ENCODE data around the gene BOK. TPM values are rescaled to one million over a fixed set of nuclear protein-coding genes. Genes with fewer than 3 reads are reported as not detected.
A peak's percentile ranks its signal among the peaks of the same experiment; 100 is the strongest.
"Not testable (repeated sequence)": the region's sequence is repeated elsewhere in the genome, so short reads cannot be mapped to it uniquely, and the experiment has no call there.

The BOK gene
- total RNA-seq, 1 donor from 2014 or later = 0.77 TPM

DNA sequence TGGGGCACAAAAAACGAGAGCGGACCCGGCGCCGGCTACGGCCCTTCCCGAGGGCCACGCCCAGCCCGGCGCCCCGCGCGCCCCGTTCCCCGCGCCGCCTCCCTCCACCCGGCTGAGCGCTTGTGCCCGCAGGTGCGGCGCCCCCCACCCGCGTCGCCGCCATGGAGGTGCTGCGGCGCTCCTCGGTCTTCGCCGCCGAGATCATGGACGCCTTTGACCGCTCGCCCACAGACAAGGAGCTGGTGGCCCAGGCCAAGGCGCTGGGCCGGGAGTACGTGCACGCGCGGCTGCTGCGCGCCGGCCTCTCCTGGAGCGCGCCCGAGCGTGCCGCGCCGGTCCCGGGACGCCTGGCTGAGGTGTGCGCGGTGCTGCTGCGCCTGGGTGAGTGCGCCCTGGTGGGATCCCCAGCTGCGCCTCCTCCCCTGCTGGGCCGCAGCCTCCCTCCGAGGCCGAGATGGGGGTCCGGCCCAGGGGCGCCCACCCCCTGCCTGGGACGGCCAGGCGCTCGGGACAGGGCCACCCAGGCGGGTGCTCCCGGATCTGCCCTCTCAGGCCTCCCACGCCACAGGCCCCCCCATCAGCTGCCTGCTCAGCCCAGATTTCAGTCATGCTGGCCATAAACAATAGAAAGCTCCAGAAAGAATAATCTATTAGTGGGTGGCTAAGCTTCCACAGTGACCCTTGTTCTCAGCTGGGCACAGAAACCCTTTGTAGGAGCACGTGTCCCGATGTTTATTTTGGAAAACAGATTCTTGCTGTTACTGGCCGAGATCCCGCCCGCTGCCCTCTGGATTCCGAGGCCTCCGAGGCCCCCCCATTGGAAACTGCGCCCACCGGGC is 997 bp downstream of the BOK start:
- Mint-ChIP-seq H3K9me3 (no peaks in the 10 kb centered on the region), H3K27me3 (peaks cover 38% of the 10 kb centered on the region), H3K4me3 (peak overlapping the region; percentile 54), H3K27ac (no peak overlapping the region), H3K4me1 (peaks cover 9% of the 10 kb centered on the region), H3K36me3 (ENCODE audit: low read depth) (no peaks in the 10 kb centered on the region)
- peak; percentile 60 for DNase-seq
- intact Hi-C loops (cut with micrococcal nuclease) = no loop called here

GRCh38 chr2:241560162-241560882 is 1.8 kb downstream of the BOK start:
- Mint-ChIP-seq H3K27me3 (peaks cover 36% of the 10 kb centered on the region), H3K4me3 (peak overlapping the region; percentile 54), H3K9me3 (no peaks in the 10 kb centered on the region), H3K27ac (no peak overlapping the region), H3K4me1 (peaks cover 9% of the 10 kb centered on the region), H3K36me3 (ENCODE audit: low read depth) (no peaks in the 10 kb centered on the region)
- DNase-seq = no peak
- intact Hi-C loops (cut with micrococcal nuclease) = no loop called here

GRCh38 chr2:241560883-241561474 is 2.4 kb downstream of the BOK start:
- Mint-ChIP-seq H3K36me3 (ENCODE audit: low read depth) (no peaks in the 10 kb centered on the region), H3K4me3 (no peak overlapping the region), H3K27me3 (peaks cover 31% of the 10 kb centered on the region), H3K27ac (no peak overlapping the region), H3K9me3 (no peaks in the 10 kb centered on the region), H3K4me1 (peaks cover 3% of the 10 kb centered on the region)
- no peak for DNase-seq
- intact Hi-C loops (cut with micrococcal nuclease) = no loop called here

GRCh38 chr2:241561832-241562231 is 3.3 kb downstream of the BOK start:
- intact Hi-C loops (cut with micrococcal nuclease) = no loop called here
- DNase-seq = no peak
- Mint-ChIP-seq H3K27me3 (peaks cover 25% of the 10 kb centered on the region), H3K36me3 (ENCODE audit: low read depth) (no peaks in the 10 kb centered on the region), H3K9me3 (no peaks in the 10 kb centered on the region), H3K4me1 (peaks cover 3% of the 10 kb centered on the region), H3K27ac (no peak overlapping the region), H3K4me3 (no peak overlapping the region)

DNA sequence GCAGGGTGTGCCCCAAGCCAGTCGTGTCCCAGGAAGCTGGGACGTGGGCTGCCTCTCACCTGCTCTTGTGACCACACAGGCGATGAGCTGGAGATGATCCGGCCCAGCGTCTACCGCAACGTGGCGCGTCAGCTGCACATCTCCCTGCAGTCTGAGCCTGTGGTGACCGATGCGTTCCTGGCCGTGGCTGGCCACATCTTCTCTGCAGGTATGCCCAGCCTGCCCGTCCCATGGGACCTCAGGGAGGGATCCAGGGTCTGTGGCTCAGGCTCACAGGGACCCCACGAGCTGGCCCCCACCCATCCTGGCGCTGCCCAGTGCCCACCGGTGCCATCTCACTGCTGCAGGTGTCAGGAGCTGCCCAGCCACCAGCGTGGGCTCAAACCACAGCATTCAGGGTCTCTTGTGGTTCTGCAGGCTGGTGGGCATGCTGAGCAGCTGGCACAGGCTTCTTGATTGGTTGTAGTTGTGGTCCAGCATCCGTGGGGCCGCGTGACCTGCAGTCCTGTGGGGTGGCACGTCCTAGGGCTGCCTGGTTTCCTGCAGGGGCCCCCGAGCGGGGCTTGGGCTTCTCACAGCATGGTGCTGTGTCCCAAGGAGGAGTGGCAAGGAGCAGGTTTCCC is 3.8 kb downstream of the BOK start:
- DNase-seq = no peak
- H3K36me3 Mint-ChIP-seq (ENCODE audit: low read depth) = no peaks in the 10 kb centered on the region
- H3K4me3 Mint-ChIP-seq = no peak overlapping the region
- H3K9me3 Mint-ChIP-seq = no peaks in the 10 kb centered on the region
- no peak overlapping the region for H3K27ac Mint-ChIP-seq
- peaks cover 19% of the 10 kb centered on the region for H3K27me3 Mint-ChIP-seq
- intact Hi-C loops (cut with micrococcal nuclease) = no loop called here
- H3K4me1 Mint-ChIP-seq = peaks cover 3% of the 10 kb centered on the region

GRCh38 chr2:241563031-241563507 is 4.5 kb downstream of the BOK start:
- no peak for DNase-seq
- Mint-ChIP-seq H3K9me3 (no peaks in the 10 kb centered on the region), H3K36me3 (ENCODE audit: low read depth) (no peaks in the 10 kb centered on the region), H3K4me3 (no peak overlapping the region), H3K27ac (no peak overlapping the region), H3K27me3 (peaks cover 12% of the 10 kb centered on the region), H3K4me1 (peaks cover 3% of the 10 kb centered on the region)
- intact Hi-C loops (cut with micrococcal nuclease) = no loop called here

DNA sequence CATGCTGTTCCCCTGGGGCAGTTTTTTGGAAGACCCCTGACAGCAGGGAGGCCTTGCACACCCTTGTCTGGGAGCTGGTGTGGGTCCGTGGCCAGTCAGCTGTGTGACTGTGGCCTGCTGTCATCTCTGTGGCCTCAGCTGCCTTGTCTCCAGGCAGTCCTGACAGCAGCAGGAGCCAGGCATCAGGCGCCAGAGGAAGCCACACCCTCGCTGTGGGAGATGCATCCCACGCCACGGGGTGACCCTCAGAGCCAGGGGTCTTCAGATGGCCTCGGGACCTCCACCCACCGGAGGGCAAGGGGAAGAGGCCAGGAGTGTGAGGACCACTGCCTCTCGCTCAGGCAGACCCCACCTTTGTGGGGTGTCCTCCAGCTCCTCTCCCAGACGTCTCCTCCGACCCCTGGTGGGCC is 5.0 kb downstream of the BOK start:
- Mint-ChIP-seq H3K27ac (no peak overlapping the region), H3K4me3 (no peak overlapping the region), H3K9me3 (no peaks in the 10 kb centered on the region), H3K4me1 (no peaks in the 10 kb centered on the region), H3K36me3 (ENCODE audit: low read depth) (no peaks in the 10 kb centered on the region), H3K27me3 (peaks cover 8% of the 10 kb centered on the region)
- intact Hi-C loops (cut with micrococcal nuclease) = no loop called here
- no peak for DNase-seq

- Mint-ChIP-seq H3K4me3 (no peak overlapping the region), H3K9me3 (no peaks in the 10 kb centered on the region), H3K4me1 (no peaks in the 10 kb centered on the region), H3K27ac (no peak overlapping the region), H3K27me3 (peaks cover 8% of the 10 kb centered on the region), H3K36me3 (ENCODE audit: low read depth) (no peaks in the 10 kb centered on the region)
- intact Hi-C loops (cut with micrococcal nuclease) = no loop called here
- DNase-seq = no peak
These were observed 5.5 kb downstream of the BOK start for GRCh38 chr2:241563981-241564595.

GRCh38 chr2:241564596-241565410 is 6.3 kb downstream of the BOK start:
- H3K27me3 Mint-ChIP-seq = peaks cover 7% of the 10 kb centered on the region
- intact Hi-C loops (cut with micrococcal nuclease) = no loop called here
- H3K27ac Mint-ChIP-seq = no peak overlapping the region
- H3K36me3 Mint-ChIP-seq (ENCODE audit: low read depth) = no peaks in the 10 kb centered on the region
- H3K4me3 Mint-ChIP-seq = no peak overlapping the region
- no peaks in the 10 kb centered on the region for H3K9me3 Mint-ChIP-seq
- H3K4me1 Mint-ChIP-seq = no peaks in the 10 kb centered on the region
- no peak for DNase-seq

DNA sequence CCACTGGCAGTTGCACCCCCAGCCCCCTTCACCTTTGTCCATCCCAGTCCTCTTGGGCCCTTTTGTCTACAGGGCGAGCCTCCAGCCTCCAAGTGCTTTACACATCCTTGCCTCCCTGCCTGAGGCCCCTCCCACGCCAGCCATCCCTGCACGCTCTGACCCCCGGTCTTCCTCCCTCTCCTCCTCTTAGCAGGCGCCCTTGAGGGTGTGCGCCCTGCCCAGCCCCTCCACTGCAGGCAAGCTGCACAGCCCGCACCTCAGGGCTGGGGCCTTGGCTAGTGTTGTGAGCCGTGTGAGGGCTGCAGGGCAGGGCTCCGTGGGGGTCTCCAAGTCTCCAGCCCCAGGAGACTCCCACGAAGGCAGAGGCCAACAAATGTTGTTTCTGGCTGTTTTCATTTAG is 6.9 kb downstream of the BOK start:
- Mint-ChIP-seq H3K4me1 (no peaks in the 10 kb centered on the region), H3K9me3 (no peaks in the 10 kb centered on the region), H3K27ac (no peak overlapping the region), H3K4me3 (no peak overlapping the region), H3K36me3 (ENCODE audit: low read depth) (no peaks in the 10 kb centered on the region), H3K27me3 (peaks cover 1% of the 10 kb centered on the region)
- no peak for DNase-seq
- intact Hi-C loops (cut with micrococcal nuclease) = no loop called here

DNA sequence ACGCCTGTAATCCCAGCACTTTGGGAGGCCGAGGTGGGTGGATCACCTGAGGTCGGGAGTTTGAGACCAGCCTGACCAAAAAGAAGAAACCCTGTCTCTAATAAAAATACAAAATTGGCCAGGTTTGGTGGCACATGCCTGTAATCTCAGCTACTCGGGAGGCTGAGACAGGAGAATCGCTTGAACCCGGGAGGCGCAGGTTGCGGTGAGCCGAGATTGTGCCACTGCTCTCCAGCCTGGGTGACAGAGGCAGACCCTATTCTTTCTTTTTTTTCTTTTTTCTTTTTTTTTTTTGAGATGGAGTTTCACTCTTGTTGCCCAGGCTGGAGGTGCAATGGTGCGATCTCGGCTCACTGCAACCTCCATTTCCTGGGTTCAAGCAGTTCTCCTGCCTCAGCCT is 7.5 kb downstream of the BOK start:
- H3K36me3 Mint-ChIP-seq (ENCODE audit: low read depth); H3K4me3 Mint-ChIP-seq; H3K27me3 Mint-ChIP-seq; intact Hi-C loops (cut with micrococcal nuclease); H3K27ac Mint-ChIP-seq; DNase-seq; H3K9me3 Mint-ChIP-seq; H3K4me1 Mint-ChIP-seq: not testable (repeated sequence)

DNA sequence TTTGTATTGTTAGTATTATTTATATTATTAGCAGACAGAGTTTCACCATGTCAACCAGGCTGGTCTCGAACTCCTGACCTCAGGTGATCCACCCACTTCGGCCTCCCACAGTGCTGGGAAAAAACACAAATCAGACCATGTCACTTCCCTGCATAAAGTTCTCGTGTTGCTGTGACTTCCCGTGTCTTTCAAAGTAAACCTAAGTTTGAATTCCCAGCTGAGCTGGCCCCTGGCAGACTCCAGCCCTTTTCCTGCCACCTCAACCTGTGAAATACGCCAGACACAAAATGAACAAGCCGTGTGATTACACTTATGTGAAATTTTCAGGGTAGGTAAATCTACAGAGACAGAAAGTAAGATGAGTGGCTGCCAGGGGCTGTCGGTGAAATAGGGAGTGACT is 7.9 kb downstream of the BOK start:
- H3K27me3 Mint-ChIP-seq = no peaks in the 10 kb centered on the region
- no peak overlapping the region for H3K27ac Mint-ChIP-seq
- H3K4me1 Mint-ChIP-seq = no peaks in the 10 kb centered on the region
- no peaks in the 10 kb centered on the region for H3K36me3 Mint-ChIP-seq (ENCODE audit: low read depth)
- no peaks in the 10 kb centered on the region for H3K9me3 Mint-ChIP-seq
- DNase-seq = no peak
- intact Hi-C loops (cut with micrococcal nuclease) = no loop called here
- H3K4me3 Mint-ChIP-seq = no peak overlapping the region

DNA sequence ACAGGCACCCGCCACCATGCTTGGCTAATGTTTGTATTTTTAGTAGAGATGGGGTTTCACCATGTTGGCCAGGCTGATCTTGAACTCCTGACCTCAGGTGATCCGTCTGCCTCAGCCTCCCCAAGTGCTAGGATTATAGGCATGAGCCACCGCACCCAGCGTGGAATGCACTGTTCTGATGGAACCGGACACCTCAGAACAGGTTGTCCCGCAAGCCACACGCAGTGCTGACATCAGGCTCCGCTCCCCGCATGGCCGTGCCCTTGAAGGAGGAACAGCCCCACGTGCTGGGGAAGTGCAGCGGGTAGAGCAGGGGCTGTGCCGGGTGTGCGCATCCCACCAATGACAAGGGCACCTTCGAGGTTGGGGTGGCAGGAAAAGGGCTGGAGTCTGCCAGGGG is 8.7 kb downstream of the BOK start:
- DNase-seq; H3K4me3 Mint-ChIP-seq; H3K4me1 Mint-ChIP-seq; H3K27ac Mint-ChIP-seq; H3K36me3 Mint-ChIP-seq (ENCODE audit: low read depth); intact Hi-C loops (cut with micrococcal nuclease); H3K9me3 Mint-ChIP-seq; H3K27me3 Mint-ChIP-seq: not testable (repeated sequence)

All from activated CD4-positive, alpha-beta T cell treated with anti-CD3 and anti-CD28 coated beads, Interleukin-2, amount 10 ng/mL, durations not matched to agents 24 days and 14 days (primary cell).